Breast epithelium (tissue), 4 donors: ENCODE measurements around the gene E2F3. TPM values are rescaled to one million over a fixed set of nuclear protein-coding genes. Genes with fewer than 3 reads are reported as not detected.

ENCODE experiments used
- DNase-seq, 2 donors: peaks; one replicate each; pipeline ENCODE4 v3.0.0-alpha.2; 2019; ENCODE audit warnings: low spot score in 2 of 2
- H3K27ac ChIP-seq, 2 donors: fragments of 200-600 bp; sonication (generic) in 1 of 2; one replicate each; pipeline ENCODE4 v1.5.1; 2016 to 2019; ENCODE audit warnings: mild to moderate bottlenecking in 1 of 2
- H3K27me3 ChIP-seq, 2 donors: fragments of 200-600 bp; sonication (generic) in 1 of 2; one replicate each; pipeline versions ENCODE4 v1.5.1 to v1.6.0; 2017 to 2019; ENCODE audit warnings: control low read depth in 1 of 2, mild to moderate bottlenecking in 1 of 2
- H3K36me3 ChIP-seq: fragments of 200-600 bp; one replicate; pipeline ENCODE4 v1.5.1; 2019
- H3K4me1 ChIP-seq, 2 donors: fragments of 200-600 bp; sonication (generic); one replicate each; pipeline ENCODE4 v1.5.1; 2016 to 2019; ENCODE audit warnings: control low read depth in 1 of 2
- H3K4me3 ChIP-seq, 3 donors: fragments of 200-600 bp; sonication (generic); 1 replicate in 2 of 3; 2 replicates in 1 of 3; pipeline ENCODE4 v1.5.1; 2016 to 2019; ENCODE audit warnings: mild to moderate bottlenecking in 3 of 3, moderate library complexity in 2 of 3
- H3K9me3 ChIP-seq, 2 donors: fragments of 200-600 bp; sonication (generic) in 1 of 2; one replicate each; pipeline ENCODE4 v1.5.1; 2016 to 2019; ENCODE audit warnings: control low read depth in 1 of 2
- POLR2A ChIP-seq: fragments of 450-650 bp; IDR thresholded peaks from one replicate; pipeline ENCODE4 v1.6.1; 2016; ENCODE audit warnings: antibody characterized with exemption, mild to moderate bottlenecking, moderate library complexity
- POLR2AphosphoS5 ChIP-seq, 3 donors: sonication (generic); formaldehyde crosslinking; IDR thresholded peaks; one replicate each; pipeline ENCODE4 v1.6.1; 2017; ENCODE audit warnings: antibody characterized with exemption in 3 of 3
- intact Hi-C: fragments of 100-400 bp; cut with DNase I; formaldehyde crosslinking; loops from one replicate; pipeline ENCODE4 v1.15.1; 2023; ENCODE audit warnings: low total_unique reads
- total RNA-seq, 3 donors: library from RNA; depleted of rRNA; stranded (reverse); fragments of >200 nt; gene quantifications; one replicate each; pipeline ENCODE4 v1.1.0, GENCODE V29; 2016
- TF ChIP-seq, protein P1 (sequence below), 3 donors: fragments of 450-650 bp; IDR thresholded peaks; one replicate each; pipeline ENCODE4 v1.5.1; 2016 to 2017; ENCODE audit warnings: antibody characterized with exemption in 3 of 3, mild to moderate bottlenecking in 3 of 3, moderate library complexity in 3 of 3

Gene E2F3
- total RNA-seq, 3 donors from 2014 or later = 4.9 to 8.5 (median 7.5) TPM

DNA sequence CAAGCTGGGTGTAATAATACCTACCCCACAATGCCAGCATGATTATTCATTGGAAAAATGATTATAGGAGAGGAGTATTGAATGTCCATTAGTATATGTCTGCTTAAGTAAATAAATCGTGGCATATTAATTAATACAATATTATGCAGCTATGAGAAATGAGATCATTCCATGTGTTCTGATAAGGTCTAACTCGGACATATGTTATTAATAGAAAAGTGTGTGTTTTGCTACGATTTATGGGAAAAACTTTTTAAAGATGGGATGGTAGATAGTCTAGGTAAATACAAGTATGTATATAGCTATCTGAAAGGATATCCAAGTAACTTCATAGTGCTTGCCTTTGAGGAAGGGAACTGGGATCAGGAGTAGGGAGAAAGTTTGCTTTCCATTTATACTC lies 71.1 kb downstream of the E2F3 start:
- Histone ChIP-seq H3K36me3 (no peaks in the 10 kb centered on the region), H3K27me3 (no peaks in the 10 kb centered on the region), H3K4me3 (no peak overlapping the region), H3K9me3 (no peaks in the 10 kb centered on the region), H3K27ac (no peak overlapping the region), H3K4me1 (no peaks in the 10 kb centered on the region)
- no peak for DNase-seq
- TF ChIP-seq POLR2AphosphoS5 (IDR thresholded peaks at IDR 0.05) = no peak
- TF ChIP-seq, protein P1, sequence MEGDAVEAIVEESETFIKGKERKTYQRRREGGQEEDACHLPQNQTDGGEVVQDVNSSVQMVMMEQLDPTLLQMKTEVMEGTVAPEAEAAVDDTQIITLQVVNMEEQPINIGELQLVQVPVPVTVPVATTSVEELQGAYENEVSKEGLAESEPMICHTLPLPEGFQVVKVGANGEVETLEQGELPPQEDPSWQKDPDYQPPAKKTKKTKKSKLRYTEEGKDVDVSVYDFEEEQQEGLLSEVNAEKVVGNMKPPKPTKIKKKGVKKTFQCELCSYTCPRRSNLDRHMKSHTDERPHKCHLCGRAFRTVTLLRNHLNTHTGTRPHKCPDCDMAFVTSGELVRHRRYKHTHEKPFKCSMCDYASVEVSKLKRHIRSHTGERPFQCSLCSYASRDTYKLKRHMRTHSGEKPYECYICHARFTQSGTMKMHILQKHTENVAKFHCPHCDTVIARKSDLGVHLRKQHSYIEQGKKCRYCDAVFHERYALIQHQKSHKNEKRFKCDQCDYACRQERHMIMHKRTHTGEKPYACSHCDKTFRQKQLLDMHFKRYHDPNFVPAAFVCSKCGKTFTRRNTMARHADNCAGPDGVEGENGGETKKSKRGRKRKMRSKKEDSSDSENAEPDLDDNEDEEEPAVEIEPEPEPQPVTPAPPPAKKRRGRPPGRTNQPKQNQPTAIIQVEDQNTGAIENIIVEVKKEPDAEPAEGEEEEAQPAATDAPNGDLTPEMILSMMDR (IDR thresholded peaks at IDR 0.05) = no peak
- no peak for TF ChIP-seq POLR2A
- intact Hi-C loops = no loop called here

DNA sequence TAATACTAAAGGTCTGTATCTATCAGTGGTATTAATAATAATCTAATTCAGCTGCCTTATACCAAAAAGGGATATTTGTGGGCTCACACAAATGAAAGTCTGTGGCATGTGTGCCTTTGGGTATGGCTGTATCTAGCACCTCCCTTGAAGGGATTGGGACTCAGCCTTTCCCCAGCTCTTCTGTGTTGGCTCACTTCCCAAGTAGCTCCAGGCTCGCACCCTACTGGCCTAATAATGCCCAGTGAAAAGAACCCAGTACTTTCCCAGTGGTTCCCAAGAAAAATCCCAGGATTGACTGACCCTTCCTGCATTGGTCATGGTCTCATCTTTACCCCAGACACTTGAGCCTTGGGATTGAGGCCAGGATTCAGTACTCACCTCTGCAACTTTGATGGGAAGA lies 71.8 kb downstream of the E2F3 start:
- no peaks in the 10 kb centered on the region for H3K27me3 ChIP-seq
- intact Hi-C loops = no loop called here
- no peaks in the 10 kb centered on the region for H3K4me1 ChIP-seq
- TF ChIP-seq POLR2AphosphoS5 (IDR thresholded peaks at IDR 0.05) = no peak
- no peak for TF ChIP-seq POLR2A
- TF ChIP-seq, protein P1 (IDR thresholded peaks at IDR 0.05) = no peak
- no peak overlapping the region for H3K4me3 ChIP-seq
- H3K36me3 ChIP-seq = no peaks in the 10 kb centered on the region
- no peaks in the 10 kb centered on the region for H3K9me3 ChIP-seq
- DNase-seq = no peak
- no peak overlapping the region for H3K27ac ChIP-seq

DNA sequence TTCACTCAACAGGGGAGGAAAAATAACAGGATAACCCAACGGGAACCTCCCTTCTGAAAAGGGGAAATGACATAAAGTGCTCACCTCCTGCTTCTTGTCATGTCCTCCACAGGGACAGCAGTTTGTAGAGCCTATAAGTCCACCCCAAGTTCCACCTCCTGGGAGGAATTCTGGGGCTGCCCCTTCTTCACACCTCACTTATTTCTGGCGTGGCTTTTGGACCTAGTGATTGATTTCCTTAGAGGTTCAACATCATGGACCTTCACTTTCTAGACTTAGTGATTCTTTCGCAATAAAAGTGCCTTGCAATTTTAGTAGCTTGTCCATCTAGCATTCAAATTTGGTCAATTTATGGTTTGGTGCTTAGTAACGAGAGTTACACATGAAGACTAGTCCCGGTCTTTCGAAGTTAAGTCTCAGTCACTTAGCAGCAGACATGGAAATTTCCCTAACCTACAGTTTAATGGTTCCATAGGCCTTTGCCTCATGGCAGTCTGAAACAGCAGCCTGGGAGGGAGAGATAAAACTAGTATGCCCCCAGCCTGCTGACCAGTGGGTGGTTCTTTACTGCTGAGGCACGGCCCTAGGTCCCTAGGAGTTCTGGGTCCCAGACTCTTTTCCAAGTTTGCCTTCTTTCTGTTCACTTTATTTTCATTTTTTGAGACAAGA lies 73.3 kb downstream of the E2F3 start:
- Histone ChIP-seq H3K4me3 (no peak overlapping the region), H3K9me3 (no peaks in the 10 kb centered on the region), H3K4me1 (no peaks in the 10 kb centered on the region), H3K36me3 (no peaks in the 10 kb centered on the region), H3K27me3 (no peaks in the 10 kb centered on the region), H3K27ac (no peak overlapping the region)
- intact Hi-C loops = no loop called here
- no peak for TF ChIP-seq POLR2AphosphoS5 (IDR thresholded peaks at IDR 0.05)
- TF ChIP-seq, protein P1 (IDR thresholded peaks at IDR 0.05) = no peak
- TF ChIP-seq POLR2A = no peak
- DNase-seq = no peak

DNA sequence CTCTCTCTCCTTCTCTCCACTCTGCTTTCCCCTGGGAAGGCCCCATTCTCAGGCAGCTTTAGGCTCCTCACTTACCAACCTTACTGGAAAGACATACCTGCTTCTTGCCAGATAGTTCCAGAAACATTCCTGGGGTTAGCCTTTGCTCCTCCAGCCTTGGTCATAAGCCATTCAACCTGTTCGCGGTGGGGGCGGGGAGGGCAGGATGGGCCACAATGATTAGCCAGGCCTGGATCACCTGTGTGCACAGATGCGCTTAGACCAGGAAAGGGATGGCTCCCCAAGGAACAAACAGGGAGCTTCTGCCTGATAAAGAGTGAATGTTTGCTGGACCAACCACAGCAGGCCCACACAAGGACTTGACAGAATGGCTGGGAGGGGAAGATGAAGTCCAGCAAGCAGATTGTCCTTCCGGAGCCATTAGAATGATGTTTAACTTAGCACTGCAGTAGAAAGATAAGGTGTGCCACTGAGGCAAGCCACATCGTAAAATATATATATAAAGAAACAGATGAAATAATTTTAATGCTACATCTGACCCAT lies 74.9 kb downstream of the E2F3 start:
- TF ChIP-seq, protein P1 (IDR thresholded peaks at IDR 0.05) = no peak
- Histone ChIP-seq H3K9me3 (no peaks in the 10 kb centered on the region), H3K36me3 (no peaks in the 10 kb centered on the region), H3K27me3 (no peaks in the 10 kb centered on the region), H3K27ac (no peak overlapping the region), H3K4me1 (no peaks in the 10 kb centered on the region), H3K4me3 (no peak overlapping the region)
- no peak for DNase-seq
- intact Hi-C loops = no loop called here

DNA sequence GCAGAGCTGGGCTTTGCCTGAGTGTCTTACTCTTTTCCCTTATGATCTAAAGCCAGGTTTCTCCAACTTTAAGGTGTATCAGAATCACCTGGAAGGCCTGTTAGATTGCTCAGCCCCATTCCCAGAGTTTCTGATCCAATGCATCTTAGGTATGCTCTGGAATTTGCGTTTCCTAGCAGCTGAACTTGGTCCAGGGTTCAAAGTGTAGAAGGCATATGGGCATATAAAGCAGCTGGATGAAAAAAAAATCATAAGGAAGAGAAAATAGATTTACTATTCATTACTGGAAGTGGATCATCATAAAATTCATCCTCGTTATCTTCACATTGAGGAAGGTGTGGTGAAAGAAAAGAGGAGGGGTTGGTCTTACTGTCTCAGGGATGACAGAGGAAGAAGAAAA lies 75.8 kb downstream of the E2F3 start:
- Histone ChIP-seq H3K4me3 (no peak overlapping the region), H3K27me3 (no peaks in the 10 kb centered on the region), H3K27ac (no peak overlapping the region), H3K9me3 (no peaks in the 10 kb centered on the region), H3K4me1 (no peaks in the 10 kb centered on the region), H3K36me3 (no peaks in the 10 kb centered on the region)
- intact Hi-C loops = no loop called here
- no peak for TF ChIP-seq POLR2A
- no peak for TF ChIP-seq POLR2AphosphoS5 (IDR thresholded peaks at IDR 0.05)
- TF ChIP-seq, protein P1 (IDR thresholded peaks at IDR 0.05) = no peak
- no peak for DNase-seq
